ENCODE data around the gene PNPLA1.
A peak's percentile ranks its signal among the peaks of the same experiment; 100 is the strongest.

The PNPLA1 gene

GRCh38 chr6:36247693-36248092, 22.2 kb upstream of the PNPLA1 start:
- no peak overlapping the region for H3K27ac ChIP-seq (ENCODE audit: low read depth, low read length)
- H4K8ac ChIP-seq (ENCODE audit: low read depth, low read length), result no peak overlapping the region
- H2BK120ac ChIP-seq (ENCODE audit: low read depth, low read length), result no peak overlapping the region
- H3K56ac ChIP-seq (ENCODE audit: low read length), result no peak overlapping the region
- no peak overlapping the region for H2AK5ac ChIP-seq (ENCODE audit: low read length)
- no peaks in the 10 kb centered on the region for H3K36me3 ChIP-seq (ENCODE audit: control insufficient read depth, insufficient read depth, low read length)
- DNase-seq, result peak; percentile 75
- H3K4me1 ChIP-seq (ENCODE audit: control insufficient read depth, low read depth, low read length), result peaks cover 13% of the 10 kb centered on the region
- H3K9ac ChIP-seq (ENCODE audit: low read length), result no peak overlapping the region
- no peak overlapping the region for H3K4me2 ChIP-seq (ENCODE audit: low read length)
- H3K79me1 ChIP-seq (ENCODE audit: low read length), result no peaks in the 10 kb centered on the region
- H3K18ac ChIP-seq (ENCODE audit: low read length), result no peak overlapping the region
- no peak overlapping the region for H2BK15ac ChIP-seq (replicated peaks; ENCODE audit: low read depth)
- H4K5ac ChIP-seq (ENCODE audit: low read length), result no peak overlapping the region
- no peak overlapping the region for H3K23ac ChIP-seq (ENCODE audit: low read length)
- WGBS (ENCODE audit: extremely low coverage, insufficient coverage, low lambda C conversion rate), result no CpG with 5 or more reads among the region's 6 CpGs
- H3K4me3 ChIP-seq (ENCODE audit: low read length), result no peak overlapping the region
- H3K4ac ChIP-seq (ENCODE audit: low read depth, low read length), result no peak overlapping the region
- H3K79me2 ChIP-seq (ENCODE audit: control insufficient read depth, insufficient read depth, low read length), result no peaks in the 10 kb centered on the region
- no peaks in the 10 kb centered on the region for H3K27me3 ChIP-seq (ENCODE audit: insufficient read depth, low read length, poor library complexity)
- H2BK5ac ChIP-seq (ENCODE audit: low read length), result no peak overlapping the region

- H4K5ac ChIP-seq (ENCODE audit: low read length), result no peak overlapping the region
- H3K23ac ChIP-seq (ENCODE audit: low read length), result no peak overlapping the region
- H3K36me3 ChIP-seq (ENCODE audit: control insufficient read depth, insufficient read depth, low read length), result no peaks in the 10 kb centered on the region
- H2BK120ac ChIP-seq (ENCODE audit: low read depth, low read length), result no peak overlapping the region
- H3K27me3 ChIP-seq (ENCODE audit: insufficient read depth, low read length, poor library complexity), result no peaks in the 10 kb centered on the region
- no peak overlapping the region for H4K8ac ChIP-seq (ENCODE audit: low read depth, low read length)
- no peaks in the 10 kb centered on the region for H3K79me2 ChIP-seq (ENCODE audit: control insufficient read depth, insufficient read depth, low read length)
- H3K56ac ChIP-seq (ENCODE audit: low read length), result no peak overlapping the region
- DNase-seq, result peak; percentile 26
- H3K4me1 ChIP-seq (ENCODE audit: control insufficient read depth, low read depth, low read length), result peaks cover 4% of the 10 kb centered on the region
- H2AK5ac ChIP-seq (ENCODE audit: low read length), result no peak overlapping the region
- H3K4me3 ChIP-seq (ENCODE audit: low read length), result no peak overlapping the region
- no peak overlapping the region for H2BK5ac ChIP-seq (ENCODE audit: low read length)
- WGBS (ENCODE audit: extremely low coverage, insufficient coverage, low lambda C conversion rate), result no CpG with 5 or more reads among the region's 1 CpG
- no peak overlapping the region for H3K4me2 ChIP-seq (ENCODE audit: low read length)
- H3K79me1 ChIP-seq (ENCODE audit: low read length), result no peaks in the 10 kb centered on the region
- no peak overlapping the region for H3K4ac ChIP-seq (ENCODE audit: low read depth, low read length)
- H2BK15ac ChIP-seq (replicated peaks; ENCODE audit: low read depth), result no peak overlapping the region
- H3K27ac ChIP-seq (ENCODE audit: low read depth, low read length), result no peak overlapping the region
- H3K9ac ChIP-seq (ENCODE audit: low read length), result no peak overlapping the region
- H3K18ac ChIP-seq (ENCODE audit: low read length), result no peak overlapping the region
Observed at GRCh38 chr6:36248980-36249379, 20.9 kb upstream of the PNPLA1 start.

GRCh38 chr6:36249536-36249935, 20.3 kb upstream of the PNPLA1 start:
- Histone ChIP-seq H4K5ac (ENCODE audit: low read length) (no peak overlapping the region), H2BK5ac (ENCODE audit: low read length) (no peak overlapping the region), H3K4me2 (ENCODE audit: low read length) (no peak overlapping the region), H3K18ac (ENCODE audit: low read length) (no peak overlapping the region), H3K56ac (ENCODE audit: low read length) (no peak overlapping the region), H3K79me2 (ENCODE audit: control insufficient read depth, insufficient read depth, low read length) (no peaks in the 10 kb centered on the region), H4K8ac (ENCODE audit: low read depth, low read length) (no peak overlapping the region), H3K4me3 (ENCODE audit: low read length) (no peak overlapping the region), H3K79me1 (ENCODE audit: low read length) (no peaks in the 10 kb centered on the region), H3K23ac (ENCODE audit: low read length) (no peak overlapping the region), H3K4me1 (ENCODE audit: control insufficient read depth, low read depth, low read length) (peaks cover 4% of the 10 kb centered on the region), H2BK120ac (ENCODE audit: low read depth, low read length) (no peak overlapping the region), H3K4ac (ENCODE audit: low read depth, low read length) (no peak overlapping the region), H3K9ac (ENCODE audit: low read length) (no peak overlapping the region), H2AK5ac (ENCODE audit: low read length) (no peak overlapping the region), H2BK15ac (replicated peaks; ENCODE audit: low read depth) (no peak overlapping the region), H3K36me3 (ENCODE audit: control insufficient read depth, insufficient read depth, low read length) (no peaks in the 10 kb centered on the region), H3K27ac (ENCODE audit: low read depth, low read length) (no peak overlapping the region), H3K27me3 (ENCODE audit: insufficient read depth, low read length, poor library complexity) (no peaks in the 10 kb centered on the region)
- no peak for DNase-seq
- no CpG with 5 or more reads among the region's 5 CpGs for WGBS (ENCODE audit: extremely low coverage, insufficient coverage, low lambda C conversion rate)

DNA sequence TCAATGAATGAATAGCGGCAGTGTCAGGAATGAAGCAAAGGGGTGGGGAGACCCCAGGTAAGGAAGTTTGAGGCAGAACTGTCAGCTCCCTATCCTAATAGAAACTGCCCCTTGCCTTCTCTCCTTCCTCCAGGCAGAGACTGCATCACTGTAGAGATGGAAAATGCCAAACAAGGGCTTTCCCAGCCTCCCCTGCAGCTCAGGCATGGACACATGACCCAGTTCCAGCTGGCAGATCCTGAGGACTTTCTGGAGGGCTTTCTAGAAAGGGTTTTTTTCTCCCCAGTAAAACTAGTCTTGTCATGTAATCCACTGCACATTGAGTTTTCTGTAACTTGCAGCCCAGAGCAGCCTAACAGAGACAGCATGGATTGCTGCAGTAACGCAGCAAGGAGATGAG, 17.9 kb upstream of the PNPLA1 start:
- WGBS (ENCODE audit: extremely low coverage, insufficient coverage, low lambda C conversion rate), result no CpG with 5 or more reads among the region's 2 CpGs

DNA sequence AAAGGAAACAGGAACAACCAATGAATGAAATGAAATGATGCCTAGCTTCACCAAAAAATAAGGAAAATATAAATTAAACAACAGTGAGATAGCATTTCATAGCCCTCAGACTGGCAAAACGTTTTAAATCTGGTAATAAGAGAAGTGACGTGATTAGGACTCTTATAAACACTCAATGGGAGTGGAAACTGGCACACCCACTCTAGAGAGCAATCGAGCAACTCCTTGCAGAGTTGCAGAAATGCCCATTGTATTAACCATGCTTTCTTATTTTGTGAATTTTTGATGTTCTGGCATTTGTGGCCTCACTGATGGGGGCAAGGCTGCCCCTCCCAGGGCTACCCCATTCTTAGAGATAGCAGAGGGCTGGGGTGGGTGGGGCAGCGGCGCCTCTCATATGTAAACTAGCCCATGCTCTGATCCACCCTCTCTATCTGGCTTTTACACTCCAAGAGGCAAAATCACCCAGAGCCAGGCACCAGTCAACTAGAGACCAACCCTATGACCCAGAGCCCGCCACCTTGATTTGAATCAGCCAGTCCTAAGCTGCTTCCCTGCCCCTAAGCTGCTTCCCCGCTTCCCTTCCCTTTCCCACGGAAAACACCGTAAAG, 6.4 kb upstream of the PNPLA1 start:
- Histone ChIP-seq H3K4me2 (ENCODE audit: low read length) (no peak overlapping the region), H2BK15ac (replicated peaks; ENCODE audit: low read depth) (no peak overlapping the region), H3K79me1 (ENCODE audit: low read length) (no peaks in the 10 kb centered on the region), H3K23ac (ENCODE audit: low read length) (no peak overlapping the region), H3K27ac (ENCODE audit: low read depth, low read length) (no peak overlapping the region), H2BK5ac (ENCODE audit: low read length) (no peak overlapping the region), H3K27me3 (ENCODE audit: insufficient read depth, low read length, poor library complexity) (no peaks in the 10 kb centered on the region), H3K4me1 (ENCODE audit: control insufficient read depth, low read depth, low read length) (no peaks in the 10 kb centered on the region), H2AK5ac (ENCODE audit: low read length) (no peak overlapping the region), H3K4ac (ENCODE audit: low read depth, low read length) (no peak overlapping the region), H4K8ac (ENCODE audit: low read depth, low read length) (no peak overlapping the region), H3K56ac (ENCODE audit: low read length) (no peak overlapping the region), H3K36me3 (ENCODE audit: control insufficient read depth, insufficient read depth, low read length) (no peaks in the 10 kb centered on the region), H4K5ac (ENCODE audit: low read length) (no peak overlapping the region), H3K79me2 (ENCODE audit: control insufficient read depth, insufficient read depth, low read length) (no peaks in the 10 kb centered on the region), H3K18ac (ENCODE audit: low read length) (no peak overlapping the region), H3K4me3 (ENCODE audit: low read length) (no peak overlapping the region), H3K9ac (ENCODE audit: low read length) (no peak overlapping the region), H2BK120ac (ENCODE audit: low read depth, low read length) (no peak overlapping the region)
- DNase-seq, result no peak
- no CpG with 5 or more reads among the region's 9 CpGs for WGBS (ENCODE audit: extremely low coverage, insufficient coverage, low lambda C conversion rate)

More for the DNA sequence above, 17.9 kb upstream of the PNPLA1 start:
- no peak overlapping the region for H3K56ac ChIP-seq (ENCODE audit: low read length)
- no peaks in the 10 kb centered on the region for H3K27me3 ChIP-seq (ENCODE audit: insufficient read depth, low read length, poor library complexity)
- H4K8ac ChIP-seq (ENCODE audit: low read depth, low read length), result no peak overlapping the region
- no peak overlapping the region for H3K4me2 ChIP-seq (ENCODE audit: low read length)
- H3K36me3 ChIP-seq (ENCODE audit: control insufficient read depth, insufficient read depth, low read length), result no peaks in the 10 kb centered on the region
- H3K9ac ChIP-seq (ENCODE audit: low read length), result no peak overlapping the region
- no peak overlapping the region for H2AK5ac ChIP-seq (ENCODE audit: low read length)
- H3K4me1 ChIP-seq (ENCODE audit: control insufficient read depth, low read depth, low read length), result no peaks in the 10 kb centered on the region
- H3K4ac ChIP-seq (ENCODE audit: low read depth, low read length), result no peak overlapping the region
- no peak overlapping the region for H3K23ac ChIP-seq (ENCODE audit: low read length)
- H3K4me3 ChIP-seq (ENCODE audit: low read length), result no peak overlapping the region
- no peak overlapping the region for H2BK5ac ChIP-seq (ENCODE audit: low read length)
- no peak overlapping the region for H2BK120ac ChIP-seq (ENCODE audit: low read depth, low read length)
- no peak overlapping the region for H3K27ac ChIP-seq (ENCODE audit: low read depth, low read length)
- DNase-seq, result no peak
- H2BK15ac ChIP-seq (replicated peaks; ENCODE audit: low read depth), result no peak overlapping the region
- H4K5ac ChIP-seq (ENCODE audit: low read length), result no peak overlapping the region
- H3K18ac ChIP-seq (ENCODE audit: low read length), result no peak overlapping the region
- no peaks in the 10 kb centered on the region for H3K79me2 ChIP-seq (ENCODE audit: control insufficient read depth, insufficient read depth, low read length)
- no peaks in the 10 kb centered on the region for H3K79me1 ChIP-seq (ENCODE audit: low read length)

GRCh38 chr6:36265744-36266143, 4.1 kb upstream of the PNPLA1 start:
- no peak overlapping the region for H2AK5ac ChIP-seq (ENCODE audit: low read length)
- no peak overlapping the region for H3K18ac ChIP-seq (ENCODE audit: low read length)
- H4K8ac ChIP-seq (ENCODE audit: low read depth, low read length), result no peak overlapping the region
- no peak overlapping the region for H3K27ac ChIP-seq (ENCODE audit: low read depth, low read length)
- H3K23ac ChIP-seq (ENCODE audit: low read length), result no peak overlapping the region
- H4K5ac ChIP-seq (ENCODE audit: low read length), result no peak overlapping the region
- no peaks in the 10 kb centered on the region for H3K27me3 ChIP-seq (ENCODE audit: insufficient read depth, low read length, poor library complexity)
- no peak overlapping the region for H2BK120ac ChIP-seq (ENCODE audit: low read depth, low read length)
- H3K79me1 ChIP-seq (ENCODE audit: low read length), result no peaks in the 10 kb centered on the region
- H3K4me3 ChIP-seq (ENCODE audit: low read length), result no peak overlapping the region
- no peaks in the 10 kb centered on the region for H3K36me3 ChIP-seq (ENCODE audit: control insufficient read depth, insufficient read depth, low read length)
- H2BK5ac ChIP-seq (ENCODE audit: low read length), result no peak overlapping the region
- no peak overlapping the region for H3K4me2 ChIP-seq (ENCODE audit: low read length)
- DNase-seq, result no peak
- H3K56ac ChIP-seq (ENCODE audit: low read length), result no peak overlapping the region
- no CpG with 5 or more reads among the region's 1 CpG for WGBS (ENCODE audit: extremely low coverage, insufficient coverage, low lambda C conversion rate)
- no peaks in the 10 kb centered on the region for H3K79me2 ChIP-seq (ENCODE audit: control insufficient read depth, insufficient read depth, low read length)
- H3K4ac ChIP-seq (ENCODE audit: low read depth, low read length), result no peak overlapping the region
- H3K9ac ChIP-seq (ENCODE audit: low read length), result no peak overlapping the region
- H3K4me1 ChIP-seq (ENCODE audit: control insufficient read depth, low read depth, low read length), result no peaks in the 10 kb centered on the region
- H2BK15ac ChIP-seq (replicated peaks; ENCODE audit: low read depth), result no peak overlapping the region

Measured in mesendoderm (in vitro differentiated cells).